Measurements from ENCODE around the gene CACHD1.

The CACHD1 gene

GRCh38 chr1:64519901-64520300 is 50.0 kb downstream of the CACHD1 start:
- no peak for DNase-seq (ENCODE audit: low read depth in 1 of 2, low spot score in 1 of 2)

GRCh38 chr1:64522740-64523139 is 52.8 kb downstream of the CACHD1 start:
- no peak for DNase-seq (ENCODE audit: low read depth in 1 of 2, low spot score in 1 of 2)

GRCh38 chr1:64523413-64524337 is 53.7 kb downstream of the CACHD1 start:
- no peak for DNase-seq (ENCODE audit: low read depth in 1 of 2, low spot score in 1 of 2)

- DNase-seq (ENCODE audit: low read depth in 1 of 2, low spot score in 1 of 2), result no peak
Observed at GRCh38 chr1:64524614-64525013, 54.7 kb downstream of the CACHD1 start.

- DNase-seq (ENCODE audit: low read depth in 1 of 2, low spot score in 1 of 2), result no peak
Observed at GRCh38 chr1:64525116-64525686, 55.3 kb downstream of the CACHD1 start.

GRCh38 chr1:64526312-64526711 is 56.4 kb downstream of the CACHD1 start:
- no peak for DNase-seq (ENCODE audit: low read depth in 1 of 2, low spot score in 1 of 2)

- no peak for DNase-seq (ENCODE audit: low read depth in 1 of 2, low spot score in 1 of 2)
Observed at GRCh38 chr1:64527165-64527564, 57.2 kb downstream of the CACHD1 start.

- no peak for DNase-seq (ENCODE audit: low read depth in 1 of 2, low spot score in 1 of 2)
Observed at GRCh38 chr1:64527786-64528185, 57.9 kb downstream of the CACHD1 start.

GRCh38 chr1:64530969-64531692 is 61.2 kb downstream of the CACHD1 start:
- DNase-seq (ENCODE audit: low read depth in 1 of 2, low spot score in 1 of 2), result no peak

- DNase-seq (ENCODE audit: low read depth in 1 of 2, low spot score in 1 of 2), result no peak
Observed at GRCh38 chr1:64532646-64533045, 62.7 kb downstream of the CACHD1 start.

- no peak for DNase-seq (ENCODE audit: low read depth in 1 of 2, low spot score in 1 of 2)
Observed at GRCh38 chr1:64535938-64536835, 66.3 kb downstream of the CACHD1 start.

GRCh38 chr1:64536836-64537490 is 67.0 kb downstream of the CACHD1 start:
- DNase-seq (ENCODE audit: low read depth in 1 of 2, low spot score in 1 of 2), result no peak

GRCh38 chr1:64537942-64538341 is 68.0 kb downstream of the CACHD1 start:
- DNase-seq (ENCODE audit: low read depth in 1 of 2, low spot score in 1 of 2), result no peak

- DNase-seq (ENCODE audit: low read depth in 1 of 2, low spot score in 1 of 2), result no peak
Observed at GRCh38 chr1:64538389-64538788, 68.5 kb downstream of the CACHD1 start.

GRCh38 chr1:64539289-64539688 is 69.4 kb downstream of the CACHD1 start:
- no peak for DNase-seq (ENCODE audit: low read depth in 1 of 2, low spot score in 1 of 2)

GRCh38 chr1:64539781-64540218 is 69.9 kb downstream of the CACHD1 start:
- no peak for DNase-seq (ENCODE audit: low read depth in 1 of 2, low spot score in 1 of 2)

GRCh38 chr1:64540265-64540791 is 70.4 kb downstream of the CACHD1 start:
- no peak for DNase-seq (ENCODE audit: low read depth in 1 of 2, low spot score in 1 of 2)

GRCh38 chr1:64542118-64542517 is 72.2 kb downstream of the CACHD1 start:
- no peak for DNase-seq (ENCODE audit: low read depth in 1 of 2, low spot score in 1 of 2)

- no peak for DNase-seq (ENCODE audit: low read depth in 1 of 2, low spot score in 1 of 2)
Observed at GRCh38 chr1:64543831-64544230, 73.9 kb downstream of the CACHD1 start.
